NCI-H2171 (cell line): Measurements from ENCODE around the gene EPS8L2.
"Not testable (repeated sequence)": the region's sequence is repeated elsewhere in the genome, so short reads cannot be mapped to it uniquely, and the experiment has no call there.

Experiments
- DNase-seq: peaks from one replicate; lab custom pipeline; 2025; lab: John Stamatoyannopoulos, UW

The EPS8L2 gene

DNA sequence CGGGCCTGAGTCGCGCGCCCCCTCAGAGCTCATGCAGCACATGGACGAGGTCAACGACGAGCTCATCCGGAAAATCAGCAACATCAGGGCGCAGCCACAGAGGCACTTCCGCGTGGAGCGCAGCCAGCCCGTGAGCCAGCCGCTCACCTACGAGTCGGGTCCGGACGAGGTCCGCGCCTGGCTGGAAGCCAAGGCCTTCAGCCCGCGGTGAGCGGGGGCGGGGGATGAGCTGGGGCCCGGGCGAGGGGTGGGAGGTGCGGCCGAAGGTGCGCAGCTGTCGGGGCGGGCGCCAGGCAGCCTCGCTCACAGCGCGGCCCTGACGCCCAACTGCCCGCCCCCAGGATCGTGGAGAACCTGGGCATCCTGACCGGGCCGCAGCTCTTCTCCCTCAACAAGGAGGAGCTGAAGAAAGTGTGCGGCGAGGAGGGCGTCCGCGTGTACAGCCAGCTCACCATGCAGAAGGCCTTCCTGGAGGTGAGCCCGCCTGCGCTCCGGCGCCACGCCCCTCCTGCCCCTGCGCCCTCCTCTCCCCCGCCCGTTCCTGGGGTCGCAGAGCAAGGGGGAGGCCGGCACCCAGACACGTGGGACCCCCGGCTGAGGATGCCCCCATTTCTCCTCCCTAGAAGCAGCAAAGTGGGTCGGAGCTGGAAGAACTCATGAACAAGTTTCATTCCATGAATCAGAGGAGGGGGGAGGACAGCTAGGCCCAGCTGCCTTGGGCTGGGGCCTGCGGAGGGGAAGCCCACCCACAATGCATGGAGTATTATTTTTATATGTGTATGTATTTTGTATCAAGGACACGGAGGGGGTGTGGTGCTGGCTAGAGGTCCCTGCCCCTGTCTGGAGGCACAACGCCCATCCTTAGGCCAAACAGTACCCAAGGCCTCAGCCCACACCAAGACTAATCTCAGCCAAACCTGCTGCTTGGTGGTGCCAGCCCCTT is 20.5 kb downstream of the EPS8L2 start:
- DNase-seq = no peak

DNA sequence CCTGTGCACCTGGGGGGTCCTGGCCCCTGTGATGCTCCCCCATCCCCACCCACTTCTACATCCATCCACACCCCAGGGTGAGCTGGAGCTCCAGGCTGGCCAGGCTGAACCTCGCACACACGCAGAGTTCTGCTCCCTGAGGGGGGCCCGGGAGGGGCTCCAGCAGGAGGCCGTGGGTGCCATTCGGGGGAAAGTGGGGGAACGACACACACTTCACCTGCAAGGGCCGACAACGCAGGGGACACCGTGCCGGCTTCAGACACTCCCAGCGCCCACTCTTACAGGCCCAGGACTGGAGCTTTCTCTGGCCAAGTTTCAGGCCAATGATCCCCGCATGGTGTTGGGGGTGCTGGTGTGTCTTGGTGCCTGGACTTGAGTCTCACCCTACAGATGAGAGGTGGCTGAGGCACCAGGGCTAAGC is 21.3 kb downstream of the EPS8L2 start:
- no peak for DNase-seq

DNA sequence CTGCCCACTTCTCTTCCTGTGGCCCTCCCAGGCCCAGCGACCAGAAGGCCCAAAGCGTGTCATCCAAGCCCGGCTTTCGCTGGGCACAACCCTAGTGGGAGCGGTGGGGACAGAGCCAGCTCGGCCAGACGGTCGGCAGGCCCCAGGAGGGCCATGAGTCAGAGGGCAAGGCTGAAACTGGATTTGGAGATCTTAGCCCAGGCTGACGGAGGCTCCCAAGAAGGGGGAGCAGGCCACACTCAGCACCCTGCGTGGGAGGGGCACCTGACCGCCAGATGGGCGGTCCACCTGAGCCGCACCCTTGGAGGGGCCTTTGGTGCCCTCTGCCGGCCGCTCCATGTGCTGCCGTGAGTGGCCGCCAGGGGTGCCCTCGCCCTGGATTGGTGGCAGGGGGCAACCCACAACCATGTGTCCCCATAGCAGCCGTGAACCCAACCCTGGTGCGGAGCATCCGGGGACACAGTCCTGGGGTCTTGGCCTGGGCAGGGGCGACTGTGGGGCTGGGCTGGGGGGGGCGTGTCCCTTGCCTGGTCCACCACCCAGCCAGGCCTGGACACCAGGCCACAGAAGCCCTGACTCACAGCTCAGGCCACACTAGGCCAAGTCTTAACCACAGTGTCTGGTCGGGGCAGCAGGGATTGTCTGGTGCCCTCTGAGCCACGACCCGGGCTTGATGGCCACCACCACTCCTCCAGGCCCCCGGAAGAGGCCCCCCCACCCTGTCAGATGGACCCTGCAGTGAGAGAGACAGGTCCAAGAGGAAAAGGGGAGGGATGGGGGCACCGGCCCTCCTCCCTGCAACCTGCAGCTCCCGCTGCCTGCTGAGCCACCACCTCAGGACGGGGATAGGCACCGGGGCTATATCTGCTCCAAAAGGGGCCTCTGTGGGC is 22.1 kb downstream of the EPS8L2 start:
- DNase-seq = peak; percentile 17

DNA sequence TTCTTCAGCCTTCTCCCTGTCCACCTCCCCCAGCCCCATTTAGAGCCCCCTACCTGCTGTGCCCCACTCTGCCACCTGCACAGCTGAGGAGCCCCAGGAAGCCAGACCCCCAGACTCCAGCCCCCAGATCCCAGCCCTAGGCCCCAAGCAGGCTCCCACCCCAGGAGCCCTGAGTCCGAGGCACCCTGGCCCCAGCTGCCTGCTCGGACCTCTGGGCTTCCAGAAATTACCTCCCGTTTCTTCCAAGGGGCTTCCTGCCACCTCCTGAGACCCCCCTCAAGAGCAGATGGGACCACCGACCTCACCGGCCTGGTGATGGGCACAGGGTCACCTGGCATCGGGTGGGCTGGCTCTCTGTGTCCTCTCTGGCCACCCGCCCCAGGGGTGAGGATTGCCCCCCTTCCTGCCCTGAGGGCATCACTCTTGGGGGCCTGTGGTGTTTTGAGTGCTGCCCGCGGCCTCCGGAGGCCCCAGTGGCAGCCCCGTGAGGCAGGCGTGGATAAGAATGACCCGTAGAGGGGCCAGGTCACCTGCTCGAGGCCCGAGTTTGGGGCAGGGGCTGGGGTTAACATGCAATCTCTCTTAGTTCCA is 23.0 kb downstream of the EPS8L2 start:
- no peak for DNase-seq

DNA sequence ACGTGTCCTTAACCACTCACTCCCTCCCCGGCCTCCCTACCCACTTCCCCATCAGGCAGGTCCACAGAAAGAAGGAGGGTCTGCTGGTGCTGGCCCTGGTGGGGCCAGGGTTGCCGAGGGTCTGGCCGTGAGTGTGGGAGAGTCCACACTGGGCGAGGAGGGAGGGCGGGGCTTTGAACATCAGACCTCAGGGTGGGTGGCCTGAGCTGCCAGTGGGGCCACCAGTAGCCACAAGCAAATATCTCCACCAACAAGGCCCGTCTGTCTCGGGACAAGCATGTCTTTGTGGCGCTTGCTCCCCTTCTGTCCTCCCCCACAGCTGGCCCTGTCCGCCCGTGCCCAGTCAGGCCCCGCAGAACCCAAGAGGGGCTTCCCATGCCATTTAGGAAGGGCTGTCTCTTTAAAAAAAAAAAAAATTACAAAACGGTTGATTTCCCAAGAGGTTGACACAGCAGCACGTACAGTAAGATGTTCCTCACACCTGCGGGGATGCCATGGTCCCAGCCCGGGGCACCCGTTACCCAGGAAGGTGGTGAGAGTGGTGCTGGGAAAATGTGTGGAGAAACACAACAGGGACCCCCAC is 23.6 kb downstream of the EPS8L2 start:
- no peak for DNase-seq

DNA sequence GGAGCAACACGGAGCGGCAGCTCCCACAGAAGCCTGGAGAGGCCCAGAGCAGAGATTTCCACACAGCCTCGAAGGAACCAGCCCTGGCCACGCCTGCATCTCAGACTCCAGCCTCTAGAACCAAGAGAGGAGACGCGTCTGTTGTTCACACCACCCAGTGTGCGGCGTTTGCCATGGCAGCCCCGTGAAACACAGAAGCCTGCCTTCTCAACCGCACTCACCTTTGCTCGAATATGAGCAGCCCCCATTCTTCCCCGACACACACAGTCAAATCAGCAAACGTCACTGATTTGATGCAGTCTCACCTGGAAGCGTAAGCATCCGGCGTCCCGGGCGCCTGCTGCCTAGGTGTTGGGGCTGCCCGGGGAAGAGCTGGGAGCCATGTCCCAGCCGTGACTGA is 27.0 kb downstream of the EPS8L2 start:
- no peak for DNase-seq

DNA sequence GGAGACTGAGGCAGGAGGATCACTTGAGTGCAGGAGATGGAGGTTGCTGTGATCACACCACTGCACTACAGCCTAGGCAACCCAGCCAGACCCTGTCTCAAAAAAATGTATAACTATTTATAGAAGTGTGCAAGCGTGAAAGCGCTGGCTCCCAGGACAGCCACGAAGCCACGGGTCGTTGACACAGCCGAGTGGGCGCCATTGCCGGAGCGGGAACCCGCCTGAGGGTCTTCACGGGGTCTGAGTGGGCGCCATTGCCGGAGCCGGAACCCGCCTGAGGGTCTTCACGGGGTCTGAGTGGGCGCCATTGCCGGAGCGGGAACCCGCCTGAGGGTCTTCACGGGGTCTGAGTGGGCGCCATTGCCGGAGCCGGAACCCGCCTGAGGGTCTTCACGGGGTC is 28.5 kb downstream of the EPS8L2 start:
- not testable (repeated sequence) for DNase-seq

DNA sequence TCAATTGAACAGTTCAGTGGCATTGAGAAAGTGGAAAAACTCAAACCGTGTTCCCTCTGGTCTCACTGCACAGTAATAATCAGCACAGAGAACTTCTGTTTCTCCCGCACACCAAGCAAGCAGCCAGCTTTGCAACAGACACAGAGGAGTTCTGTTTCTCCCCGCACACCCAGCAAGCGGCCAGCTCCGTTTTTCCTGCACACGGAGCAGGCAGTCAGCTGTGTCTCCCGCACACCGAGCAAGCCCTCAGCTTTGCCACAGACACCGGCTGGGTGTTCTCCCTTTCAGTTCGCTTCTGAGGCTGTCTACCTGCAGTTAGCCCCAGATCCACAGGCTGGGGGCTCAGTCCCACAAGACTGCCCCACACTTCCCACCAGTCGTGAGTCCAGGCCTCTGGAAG is 31.3 kb downstream of the EPS8L2 start:
- no peak for DNase-seq

DNA sequence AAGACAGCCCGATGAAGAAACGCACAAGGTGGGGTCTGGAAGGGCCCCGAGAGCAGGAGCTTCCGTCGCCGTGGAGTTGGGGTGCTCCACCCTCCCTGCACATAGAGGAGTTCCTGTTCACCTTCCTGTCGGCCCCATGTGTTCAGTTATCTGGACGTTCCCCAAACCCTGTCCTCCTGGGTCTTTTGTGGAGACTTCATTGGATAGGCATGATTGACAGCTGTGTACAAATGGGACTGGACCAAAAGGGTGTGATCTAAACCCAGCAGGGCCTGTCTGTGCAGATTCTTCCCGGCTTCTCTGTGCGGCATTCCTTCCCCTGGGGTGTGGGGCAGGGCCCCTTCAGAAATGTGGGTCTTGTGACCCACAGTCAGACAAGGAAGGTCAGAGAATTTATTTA is 31.9 kb downstream of the EPS8L2 start:
- not testable (repeated sequence) for DNase-seq

DNA sequence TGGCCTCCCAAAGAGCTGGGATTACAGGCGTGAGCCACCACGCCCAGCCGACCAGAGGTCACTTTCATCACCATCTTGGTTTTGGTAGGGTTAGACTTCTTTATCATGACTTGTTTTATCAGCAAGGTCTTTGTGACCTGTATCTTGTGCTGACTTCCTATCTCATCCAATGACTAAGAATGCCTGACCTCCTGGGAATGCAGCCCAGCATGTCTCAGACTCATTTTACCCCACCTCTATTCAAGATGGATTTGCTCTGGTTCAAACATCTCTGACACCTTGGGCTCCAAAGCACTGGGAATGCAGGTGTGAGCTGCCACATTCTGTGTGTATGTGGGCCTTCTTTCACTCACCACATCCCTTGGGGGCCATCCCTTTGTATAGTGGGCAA is 36.1 kb downstream of the EPS8L2 start:
- DNase-seq = no peak

DNA sequence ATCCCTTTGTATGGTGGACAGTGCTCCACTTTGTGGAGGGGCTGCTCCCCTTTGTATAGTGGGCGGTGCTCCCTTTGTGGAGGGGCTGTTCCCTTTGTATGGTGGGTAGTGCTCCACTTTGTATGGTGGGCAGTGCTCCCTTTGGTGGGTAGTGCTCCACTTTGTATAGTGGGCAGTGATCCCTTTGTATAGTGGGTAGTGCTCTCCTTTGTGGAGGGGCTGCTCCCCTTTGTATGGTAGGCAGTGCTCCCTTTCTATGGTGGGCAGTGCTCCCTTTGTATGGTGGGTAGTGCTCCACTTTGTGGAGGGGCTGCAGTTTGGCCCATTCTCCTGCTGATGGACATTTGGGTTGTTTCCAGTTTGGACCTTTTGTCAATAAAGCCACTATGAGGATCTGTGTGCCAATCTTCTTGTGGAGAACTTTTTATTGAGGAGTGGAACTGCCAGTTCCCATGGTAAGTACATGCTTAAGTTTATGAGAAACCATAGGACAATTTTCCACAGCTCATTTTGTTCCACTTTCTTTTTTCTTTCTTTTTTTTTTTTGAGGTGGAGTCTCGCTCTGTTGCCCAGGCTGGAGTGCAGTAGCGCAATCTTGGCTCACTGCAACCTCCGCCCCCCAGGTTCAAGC is 36.7 kb downstream of the EPS8L2 start:
- no peak for DNase-seq

DNA sequence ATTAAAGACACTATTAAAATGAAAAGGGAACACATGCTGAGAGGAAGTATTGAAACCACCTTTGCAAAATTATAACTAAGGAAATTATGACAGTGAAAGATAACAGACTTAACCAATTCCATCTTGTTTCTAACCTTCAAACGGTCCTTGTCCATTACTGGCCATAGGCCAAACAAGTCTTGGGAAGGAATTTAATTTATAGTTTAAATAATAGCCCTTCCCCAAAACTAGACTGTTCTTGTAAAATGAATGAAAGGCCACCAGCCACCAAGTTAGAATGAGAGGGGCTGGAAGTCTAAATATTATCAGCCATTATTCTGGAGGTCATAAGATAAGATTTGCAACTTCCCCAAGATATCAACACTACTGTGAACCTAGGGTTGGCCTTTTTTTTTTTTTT is 39.4 kb downstream of the EPS8L2 start:
- no peak for DNase-seq

DNA sequence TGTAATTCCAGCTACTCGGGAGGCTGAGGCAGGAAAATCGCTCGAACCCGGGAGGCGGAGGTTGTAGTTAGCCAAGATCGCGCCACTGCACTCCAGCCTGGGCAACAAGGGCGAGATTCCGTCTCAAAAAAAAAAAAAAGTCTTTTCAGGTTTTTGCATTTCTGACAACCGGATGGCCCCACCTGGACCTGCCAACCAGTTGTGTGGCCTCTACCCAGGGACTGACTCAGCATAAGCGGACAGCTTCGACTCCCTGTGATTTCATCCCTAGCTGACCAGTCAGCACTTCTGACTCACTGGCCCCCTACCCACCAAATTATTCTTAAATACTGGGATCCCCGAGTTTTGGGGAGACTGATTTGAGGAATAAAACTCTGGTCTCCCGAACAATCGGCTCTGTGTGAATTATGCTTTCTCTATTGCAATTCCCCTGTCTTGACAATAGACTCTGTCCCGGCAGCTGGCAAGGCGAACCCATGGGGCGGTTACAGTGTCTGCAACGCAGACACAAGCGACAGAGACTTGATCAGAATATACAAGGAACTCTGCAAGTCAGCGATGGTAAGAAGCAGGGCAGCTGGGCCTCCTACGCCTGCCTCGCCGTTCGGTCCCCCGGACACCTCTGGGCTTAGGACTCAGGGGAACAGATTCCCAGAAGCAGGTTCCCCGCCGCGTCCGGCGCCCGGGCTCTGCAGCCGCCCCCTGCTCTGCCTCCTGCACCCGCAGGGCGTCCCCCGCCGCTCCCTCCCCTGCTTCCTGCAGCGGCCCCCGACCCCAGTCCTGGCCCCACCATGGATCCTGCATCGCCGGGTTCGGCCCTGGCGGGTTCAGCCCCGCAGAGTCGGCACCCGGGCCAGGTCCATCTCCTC is 40.5 kb downstream of the EPS8L2 start:
- no peak for DNase-seq

DNA sequence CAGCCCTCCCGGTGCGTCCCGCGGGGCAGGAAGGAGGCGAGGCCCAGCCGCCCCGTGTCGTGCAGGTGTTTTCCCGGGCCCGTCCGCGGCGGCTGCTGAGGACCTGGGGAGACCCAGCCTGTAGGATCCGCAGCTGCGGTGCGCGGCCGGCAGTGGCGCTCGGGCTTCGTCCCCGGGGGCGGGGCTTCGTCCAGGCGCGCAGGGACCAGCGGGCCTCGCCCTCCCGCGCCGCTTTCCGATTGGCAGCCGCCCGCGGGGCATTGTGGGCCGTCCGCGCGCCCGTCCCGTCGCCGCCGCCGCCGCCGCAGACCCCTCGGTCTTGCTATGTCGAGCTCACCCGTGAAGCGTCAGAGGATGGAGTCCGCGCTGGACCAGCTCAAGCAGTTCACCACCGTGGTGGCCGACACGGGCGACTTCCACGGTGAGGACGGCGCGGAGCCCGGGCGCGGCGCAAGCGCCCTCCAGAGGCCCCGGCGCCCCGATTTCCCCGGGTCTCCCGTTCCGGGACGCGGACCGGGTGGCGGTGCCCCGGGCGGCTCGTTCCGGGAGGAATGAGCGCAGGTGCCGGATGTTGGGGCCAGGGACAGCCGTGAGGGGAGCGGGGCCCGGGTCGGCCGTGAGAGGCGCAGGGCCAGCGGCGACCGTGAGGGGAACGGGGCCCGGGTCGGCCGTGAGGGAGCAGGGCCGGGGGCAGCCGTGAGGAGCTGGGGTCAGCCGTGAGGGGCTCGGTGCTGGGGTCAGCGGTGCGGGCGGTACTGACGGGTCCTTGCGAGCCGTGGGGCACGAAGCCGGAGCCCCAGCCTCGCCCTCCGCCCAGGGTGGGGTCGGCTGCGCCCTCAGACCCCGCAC is 41.4 kb downstream of the EPS8L2 start, which contains the start of gene TALDO1:
Gene TALDO1 (plus strand): TSS at position 307 of the 849 bp plus-strand sequence. CDS start 18 bp downstream, at position 325.
- DNase-seq = peak; percentile 69

DNA sequence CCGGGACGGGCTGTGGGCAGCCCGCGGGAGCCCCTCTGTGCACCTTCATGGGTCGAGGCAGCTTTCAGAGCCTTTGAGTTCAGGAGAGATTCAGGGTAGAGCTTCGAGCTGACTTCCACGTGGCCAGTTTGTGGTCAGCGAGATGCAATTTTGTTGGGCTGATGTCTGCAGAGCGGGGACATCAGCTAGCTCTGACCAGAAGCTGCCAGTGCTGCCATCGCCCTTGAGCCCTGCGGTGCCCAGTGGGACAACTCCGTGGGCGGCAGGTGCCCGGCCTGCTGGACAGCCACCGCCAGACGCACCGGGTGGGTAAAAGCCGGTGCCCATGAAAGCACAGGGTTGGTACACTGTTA is 42.0 kb downstream of the EPS8L2 start:
- DNase-seq = no peak

DNA sequence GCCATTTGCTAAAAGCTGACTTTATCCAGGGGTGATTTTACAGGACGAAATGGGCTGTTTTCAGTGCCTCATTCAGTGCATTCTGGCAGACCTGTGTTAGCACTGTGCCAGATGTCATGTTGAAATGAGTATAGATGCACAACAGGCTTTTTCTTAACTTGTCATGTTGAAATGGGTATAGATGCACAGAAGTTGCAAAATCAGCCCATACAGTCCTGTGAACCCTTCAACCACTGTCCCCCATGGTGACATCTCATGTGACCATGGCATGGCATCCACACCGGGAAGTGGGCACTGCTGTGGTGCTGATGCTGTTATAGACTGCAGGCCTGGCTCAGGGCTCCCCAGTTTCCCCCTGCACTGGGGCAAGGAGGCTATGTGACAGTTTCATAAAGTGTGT is 43.7 kb downstream of the EPS8L2 start:
- no peak for DNase-seq

DNA sequence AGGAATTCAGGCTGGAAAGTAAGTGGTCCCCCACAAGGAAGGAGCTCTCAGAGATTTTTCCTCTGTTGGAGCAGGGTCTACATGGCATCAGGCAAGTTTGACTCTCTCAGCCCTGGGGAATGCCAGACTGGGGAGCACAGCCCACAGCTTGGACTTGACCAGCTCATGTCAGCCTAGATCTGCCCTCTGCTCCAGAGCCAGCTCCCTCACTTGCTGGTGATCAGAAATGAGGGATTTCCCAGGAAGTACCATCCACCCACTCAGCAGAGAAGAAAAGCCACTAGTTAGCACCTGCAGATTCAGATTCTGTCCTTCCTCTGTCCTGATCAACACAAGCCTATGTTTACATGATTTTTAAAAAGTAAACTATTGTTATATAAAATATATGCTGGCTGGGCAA is 54.2 kb downstream of the EPS8L2 start:
- DNase-seq = no peak

DNA sequence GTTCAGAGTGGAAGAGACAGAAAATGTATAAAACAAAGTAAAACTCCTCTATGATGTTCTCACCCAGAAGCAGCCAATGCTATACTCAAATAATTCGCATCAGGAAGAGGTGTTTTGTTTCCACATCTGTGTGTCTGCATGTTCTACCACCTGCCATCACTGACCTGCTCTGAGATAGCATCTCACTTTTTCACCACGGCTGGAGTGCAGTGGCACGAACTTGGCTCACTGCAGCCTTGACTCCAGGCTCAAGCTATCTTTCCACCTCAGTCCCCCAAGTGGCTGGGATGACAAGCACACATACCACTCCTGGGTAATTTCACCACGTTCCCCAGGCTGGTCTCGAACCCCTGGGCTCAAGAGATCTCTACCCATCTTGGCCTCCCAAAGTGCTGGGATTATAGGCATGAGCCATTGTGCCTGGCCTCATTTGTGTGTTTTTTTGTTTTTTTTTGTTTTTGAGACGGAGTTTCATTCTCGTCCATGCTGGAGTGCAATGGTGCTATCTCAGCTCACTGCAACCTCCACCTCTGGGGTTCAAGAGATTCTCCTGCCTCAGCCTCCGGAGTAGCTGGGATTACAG is 55.6 kb downstream of the EPS8L2 start:
- no peak for DNase-seq

DNA sequence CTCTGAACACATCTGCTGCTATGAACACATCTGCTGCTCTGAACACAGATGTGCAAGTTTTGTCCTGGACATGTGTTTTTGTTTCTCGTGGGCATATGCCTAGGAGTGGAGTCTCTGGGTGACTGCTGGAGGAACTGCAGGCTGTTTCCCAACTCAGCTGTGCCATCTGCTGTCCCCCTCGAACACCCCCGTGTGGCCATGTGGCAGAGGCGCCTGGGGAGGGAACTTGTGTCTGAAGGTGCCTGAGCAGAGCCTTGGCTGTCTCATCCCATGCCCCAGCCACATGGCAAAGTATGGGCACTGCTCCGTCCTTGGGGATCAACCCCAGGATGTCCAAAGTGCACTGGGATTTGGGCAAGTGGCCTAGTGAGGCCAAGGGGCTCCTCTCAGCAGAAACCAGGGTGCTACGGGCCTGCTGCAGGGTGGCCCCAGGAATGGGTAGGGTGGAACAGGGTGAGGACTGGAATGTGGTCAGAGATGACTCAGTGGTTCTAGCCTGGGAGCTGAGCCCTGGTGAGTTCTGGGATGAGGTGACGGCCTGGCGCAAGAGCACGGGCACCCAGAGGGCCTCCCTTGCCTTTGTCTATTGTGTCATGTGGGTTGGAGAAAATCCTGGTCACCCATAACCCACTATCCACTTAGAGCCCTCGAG is 56.5 kb downstream of the EPS8L2 start:
- peak; percentile 82 for DNase-seq
